ENCODE data around the gene SLC9A8.
A peak's percentile ranks its signal among the peaks of the same experiment; 100 is the strongest.
"Not testable (repeated sequence)": the region's sequence is repeated elsewhere in the genome, so short reads cannot be mapped to it uniquely, and the experiment has no call there.

SLC9A8 gene

GRCh38 chr20:49812507-49813304 is at the start of gene SLC9A8:
TSS of gene SLC9A8 (plus strand) at chr20:49812828. CDS start at chr20:49812923, 95 bp downstream.
- peak; percentile 91 for DNase-seq

- no peak for DNase-seq
These were observed 49.5 kb upstream of the SLC9A8 start for GRCh38 chr20:49762940-49763766.

GRCh38 chr20:49765413-49765736 is 47.3 kb upstream of the SLC9A8 start:
- no peak for DNase-seq

- no peak for DNase-seq
These were observed 46.6 kb upstream of the SLC9A8 start for GRCh38 chr20:49765846-49766541.

GRCh38 chr20:49766979-49767521 is 45.6 kb upstream of the SLC9A8 start:
- DNase-seq, result no peak

GRCh38 chr20:49768204-49769047 is 44.2 kb upstream of the SLC9A8 start:
- peak; percentile 68 for DNase-seq

GRCh38 chr20:49769048-49769581 is 43.5 kb upstream of the SLC9A8 start:
- no peak for DNase-seq

- no peak for DNase-seq
These were observed 42.0 kb upstream of the SLC9A8 start for GRCh38 chr20:49770634-49771033.

GRCh38 chr20:49774213-49774612 is 38.4 kb upstream of the SLC9A8 start:
- not testable (repeated sequence) for DNase-seq

GRCh38 chr20:49775229-49775693 is 37.4 kb upstream of the SLC9A8 start:
- DNase-seq, result no peak

GRCh38 chr20:49779972-49780371 is 32.7 kb upstream of the SLC9A8 start:
- DNase-seq, result no peak

GRCh38 chr20:49781676-49782075 is 31.0 kb upstream of the SLC9A8 start:
- no peak for DNase-seq

GRCh38 chr20:49782439-49782838 is 30.2 kb upstream of the SLC9A8 start:
- DNase-seq, result not testable (repeated sequence)

GRCh38 chr20:49783021-49783995 is 29.3 kb upstream of the SLC9A8 start:
- not testable (repeated sequence) for DNase-seq

GRCh38 chr20:49784291-49784690 is 28.3 kb upstream of the SLC9A8 start:
- no peak for DNase-seq

- DNase-seq, result no peak
These were observed 27.3 kb upstream of the SLC9A8 start for GRCh38 chr20:49785149-49785851.

- peak; percentile 40 for DNase-seq
These were observed 26.8 kb upstream of the SLC9A8 start for GRCh38 chr20:49785852-49786175.

GRCh38 chr20:49786196-49786595 is 26.4 kb upstream of the SLC9A8 start:
- DNase-seq, result no peak

GRCh38 chr20:49786668-49787370 is 25.8 kb upstream of the SLC9A8 start:
- peak; percentile 37 for DNase-seq

Data from hematopoietic multipotent progenitor cell treated with erythropoietin and hydrocortisone succinate and interleukin-3 and kit ligand, for 6 days (in vitro differentiated cells).